ENCODE measurements around the gene CD81.

DNA sequence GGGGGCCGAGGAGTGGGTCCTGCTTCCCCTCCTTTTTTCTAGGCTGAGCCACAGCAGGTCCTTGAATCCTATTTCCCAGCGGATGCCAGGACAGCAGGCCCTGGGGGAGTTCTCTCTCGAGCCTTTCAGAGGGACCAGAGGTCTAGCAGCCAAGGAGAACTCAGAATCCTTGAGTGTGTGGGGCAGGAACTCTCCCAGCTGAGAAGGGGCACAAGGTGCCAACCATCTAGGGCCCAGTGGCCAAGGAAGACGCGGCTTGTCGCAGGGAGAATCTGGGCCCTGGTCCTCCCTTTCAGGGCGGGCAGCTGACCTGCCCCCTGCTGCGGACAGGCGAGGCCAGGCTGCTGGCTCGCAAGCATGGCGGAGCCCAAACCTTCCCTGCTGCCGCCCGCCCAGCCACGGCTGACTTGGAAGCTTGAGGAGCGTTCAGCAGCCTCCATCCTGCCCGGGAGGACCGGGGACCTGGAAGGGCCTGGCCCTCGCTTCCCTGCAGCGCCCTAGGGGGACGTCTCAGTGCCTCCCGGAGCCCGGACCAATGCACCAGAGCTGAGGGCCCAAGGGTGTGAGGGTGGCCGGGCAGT, 22.5 kb downstream of the CD81 start:
- TF ChIP-seq, protein P1, sequence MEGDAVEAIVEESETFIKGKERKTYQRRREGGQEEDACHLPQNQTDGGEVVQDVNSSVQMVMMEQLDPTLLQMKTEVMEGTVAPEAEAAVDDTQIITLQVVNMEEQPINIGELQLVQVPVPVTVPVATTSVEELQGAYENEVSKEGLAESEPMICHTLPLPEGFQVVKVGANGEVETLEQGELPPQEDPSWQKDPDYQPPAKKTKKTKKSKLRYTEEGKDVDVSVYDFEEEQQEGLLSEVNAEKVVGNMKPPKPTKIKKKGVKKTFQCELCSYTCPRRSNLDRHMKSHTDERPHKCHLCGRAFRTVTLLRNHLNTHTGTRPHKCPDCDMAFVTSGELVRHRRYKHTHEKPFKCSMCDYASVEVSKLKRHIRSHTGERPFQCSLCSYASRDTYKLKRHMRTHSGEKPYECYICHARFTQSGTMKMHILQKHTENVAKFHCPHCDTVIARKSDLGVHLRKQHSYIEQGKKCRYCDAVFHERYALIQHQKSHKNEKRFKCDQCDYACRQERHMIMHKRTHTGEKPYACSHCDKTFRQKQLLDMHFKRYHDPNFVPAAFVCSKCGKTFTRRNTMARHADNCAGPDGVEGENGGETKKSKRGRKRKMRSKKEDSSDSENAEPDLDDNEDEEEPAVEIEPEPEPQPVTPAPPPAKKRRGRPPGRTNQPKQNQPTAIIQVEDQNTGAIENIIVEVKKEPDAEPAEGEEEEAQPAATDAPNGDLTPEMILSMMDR (IDR thresholded peaks at IDR 0.05; ENCODE audit: low read depth, low read length), result no peak
- no peak for TF ChIP-seq EZH2phosphoT487 (IDR thresholded peaks at IDR 0.05; ENCODE audit: low read depth)
